ENCODE results near the gene IP6K2. TPM values are rescaled to one million over a fixed set of nuclear protein-coding genes. Genes with fewer than 3 reads are reported as not detected.

Gene IP6K2
- polyA plus RNA-seq, 2 of the 4 experiments (the other 2 are of a cell fraction) = 61.9 to 78.4 TPM

DNA sequence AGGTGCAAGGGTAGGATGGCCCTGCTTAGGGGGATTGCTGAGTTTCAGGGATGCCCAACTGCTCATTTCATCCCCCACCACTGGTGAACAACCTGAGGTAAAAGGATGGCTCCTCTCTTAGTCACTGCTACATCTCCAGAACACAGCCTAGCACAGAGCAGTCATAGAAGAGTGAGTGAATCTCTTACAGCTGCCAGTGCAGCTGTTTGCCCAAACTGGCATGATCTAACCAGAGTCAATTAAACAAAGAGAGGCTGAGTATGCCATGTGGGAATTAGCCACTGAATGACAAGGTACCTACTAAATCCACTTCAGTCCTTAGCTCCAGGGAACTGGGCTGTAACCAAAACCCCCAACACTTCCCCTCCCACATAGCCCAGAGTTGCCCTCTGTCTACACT is 24.5 kb downstream of the IP6K2 start (continued):
- no peak for TF ChIP-seq JUNB (IDR thresholded peaks at IDR 0.05)

- ATAC-seq (no peak), DNase-seq (ENCODE audit: low read depth in 1 of 2, low spot score in 1 of 2) (no peak), FAIRE-seq (no peak)
- ChIA-PET CTCF (interaction anchor here (2.7 kb wide), 1 partner anchor 49 kb away, joined by 6 read pairs; no protein-coding TSS in a partner anchor), POLR2A (no interaction called here)
- peaks cover 20% of the 10 kb centered on the region for H3K4me1 ChIP-seq
- H3K9me3 ChIP-seq = no peaks in the 10 kb centered on the region
- no peak overlapping the region for H3K4me2 ChIP-seq
- WGBS (ENCODE audit: missing lambda C conversion rate) = 89% methylated on average over 2 of the region's 2 CpGs
- no peak overlapping the region for H3K4me3 ChIP-seq
- H3K27ac ChIP-seq = no peak overlapping the region
- TF ChIP-seq, protein P1, sequence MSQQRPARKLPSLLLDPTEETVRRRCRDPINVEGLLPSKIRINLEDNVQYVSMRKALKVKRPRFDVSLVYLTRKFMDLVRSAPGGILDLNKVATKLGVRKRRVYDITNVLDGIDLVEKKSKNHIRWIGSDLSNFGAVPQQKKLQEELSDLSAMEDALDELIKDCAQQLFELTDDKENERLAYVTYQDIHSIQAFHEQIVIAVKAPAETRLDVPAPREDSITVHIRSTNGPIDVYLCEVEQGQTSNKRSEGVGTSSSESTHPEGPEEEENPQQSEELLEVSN (IDR thresholded peaks at IDR 0.05; ENCODE audit: borderline replicate concordance, low read depth) = no peak
- TF ChIP-seq MAZ (IDR thresholded peaks at IDR 0.05; ENCODE audit: borderline replicate concordance, low read depth, low read length) = no peak
- TF ChIP-seq HOXB13 (CRISPR knock-in tag; IDR thresholded peaks at IDR 0.05; ENCODE audit: low read depth) = no peak
- no peak for TF ChIP-seq MAX (IDR thresholded peaks at IDR 0.05)
- TF ChIP-seq ZFP36 (IDR thresholded peaks at IDR 0.05; ENCODE audit: borderline replicate concordance, partially characterized antibody) = no peak
- TF ChIP-seq EP300 (IDR thresholded peaks at IDR 0.05) = no peak
- TF ChIP-seq, protein P2, sequence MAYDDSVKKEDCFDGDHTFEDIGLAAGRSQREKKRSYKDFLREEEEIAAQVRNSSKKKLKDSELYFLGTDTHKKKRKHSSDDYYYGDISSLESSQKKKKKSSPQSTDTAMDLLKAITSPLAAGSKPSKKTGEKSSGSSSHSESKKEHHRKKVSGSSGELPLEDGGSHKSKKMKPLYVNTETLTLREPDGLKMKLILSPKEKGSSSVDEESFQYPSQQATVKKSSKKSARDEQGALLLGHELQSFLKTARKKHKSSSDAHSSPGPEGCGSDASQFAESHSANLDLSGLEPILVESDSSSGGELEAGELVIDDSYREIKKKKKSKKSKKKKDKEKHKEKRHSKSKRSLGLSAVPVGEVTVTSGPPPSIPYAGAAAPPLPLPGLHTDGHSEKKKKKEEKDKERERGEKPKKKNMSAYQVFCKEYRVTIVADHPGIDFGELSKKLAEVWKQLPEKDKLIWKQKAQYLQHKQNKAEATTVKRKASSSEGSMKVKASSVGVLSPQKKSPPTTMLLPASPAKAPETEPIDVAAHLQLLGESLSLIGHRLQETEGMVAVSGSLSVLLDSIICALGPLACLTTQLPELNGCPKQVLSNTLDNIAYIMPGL (CRISPR knock-in tag; IDR thresholded peaks at IDR 0.05; ENCODE audit: borderline replicate concordance) = no peak
- no peak for TF ChIP-seq TFCP2L1 (CRISPR knock-in tag; IDR thresholded peaks at IDR 0.05)
- TF ChIP-seq TP53 (CRISPR knock-in tag; IDR thresholded peaks at IDR 0.05) = no peak
- TF ChIP-seq CHD2 (IDR thresholded peaks at IDR 0.05; ENCODE audit: low read length, partially characterized antibody) = no peak
- TF ChIP-seq EHF (CRISPR knock-in tag; IDR thresholded peaks at IDR 0.05) = no peak
- TF ChIP-seq, protein P3, sequence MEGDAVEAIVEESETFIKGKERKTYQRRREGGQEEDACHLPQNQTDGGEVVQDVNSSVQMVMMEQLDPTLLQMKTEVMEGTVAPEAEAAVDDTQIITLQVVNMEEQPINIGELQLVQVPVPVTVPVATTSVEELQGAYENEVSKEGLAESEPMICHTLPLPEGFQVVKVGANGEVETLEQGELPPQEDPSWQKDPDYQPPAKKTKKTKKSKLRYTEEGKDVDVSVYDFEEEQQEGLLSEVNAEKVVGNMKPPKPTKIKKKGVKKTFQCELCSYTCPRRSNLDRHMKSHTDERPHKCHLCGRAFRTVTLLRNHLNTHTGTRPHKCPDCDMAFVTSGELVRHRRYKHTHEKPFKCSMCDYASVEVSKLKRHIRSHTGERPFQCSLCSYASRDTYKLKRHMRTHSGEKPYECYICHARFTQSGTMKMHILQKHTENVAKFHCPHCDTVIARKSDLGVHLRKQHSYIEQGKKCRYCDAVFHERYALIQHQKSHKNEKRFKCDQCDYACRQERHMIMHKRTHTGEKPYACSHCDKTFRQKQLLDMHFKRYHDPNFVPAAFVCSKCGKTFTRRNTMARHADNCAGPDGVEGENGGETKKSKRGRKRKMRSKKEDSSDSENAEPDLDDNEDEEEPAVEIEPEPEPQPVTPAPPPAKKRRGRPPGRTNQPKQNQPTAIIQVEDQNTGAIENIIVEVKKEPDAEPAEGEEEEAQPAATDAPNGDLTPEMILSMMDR (IDR thresholded peaks at IDR 0.05) = no peak
- TF ChIP-seq HDAC2 (IDR thresholded peaks at IDR 0.05) = no peak
- no peak for TF ChIP-seq HOXB5 (CRISPR knock-in tag; IDR thresholded peaks at IDR 0.05)
- TF ChIP-seq RAD21 (conservative IDR thresholded peaks at IDR 0.05 in 1 of 2, IDR thresholded peaks at IDR 0.05 in 1 of 2) = no peak
- TF ChIP-seq GATA3 (IDR thresholded peaks at IDR 0.05; ENCODE audit: borderline replicate concordance) = no peak
- no peak for TF ChIP-seq MYC (IDR thresholded peaks at IDR 0.05; ENCODE audit: borderline replicate concordance, low read length)
- TF ChIP-seq, protein P4, sequence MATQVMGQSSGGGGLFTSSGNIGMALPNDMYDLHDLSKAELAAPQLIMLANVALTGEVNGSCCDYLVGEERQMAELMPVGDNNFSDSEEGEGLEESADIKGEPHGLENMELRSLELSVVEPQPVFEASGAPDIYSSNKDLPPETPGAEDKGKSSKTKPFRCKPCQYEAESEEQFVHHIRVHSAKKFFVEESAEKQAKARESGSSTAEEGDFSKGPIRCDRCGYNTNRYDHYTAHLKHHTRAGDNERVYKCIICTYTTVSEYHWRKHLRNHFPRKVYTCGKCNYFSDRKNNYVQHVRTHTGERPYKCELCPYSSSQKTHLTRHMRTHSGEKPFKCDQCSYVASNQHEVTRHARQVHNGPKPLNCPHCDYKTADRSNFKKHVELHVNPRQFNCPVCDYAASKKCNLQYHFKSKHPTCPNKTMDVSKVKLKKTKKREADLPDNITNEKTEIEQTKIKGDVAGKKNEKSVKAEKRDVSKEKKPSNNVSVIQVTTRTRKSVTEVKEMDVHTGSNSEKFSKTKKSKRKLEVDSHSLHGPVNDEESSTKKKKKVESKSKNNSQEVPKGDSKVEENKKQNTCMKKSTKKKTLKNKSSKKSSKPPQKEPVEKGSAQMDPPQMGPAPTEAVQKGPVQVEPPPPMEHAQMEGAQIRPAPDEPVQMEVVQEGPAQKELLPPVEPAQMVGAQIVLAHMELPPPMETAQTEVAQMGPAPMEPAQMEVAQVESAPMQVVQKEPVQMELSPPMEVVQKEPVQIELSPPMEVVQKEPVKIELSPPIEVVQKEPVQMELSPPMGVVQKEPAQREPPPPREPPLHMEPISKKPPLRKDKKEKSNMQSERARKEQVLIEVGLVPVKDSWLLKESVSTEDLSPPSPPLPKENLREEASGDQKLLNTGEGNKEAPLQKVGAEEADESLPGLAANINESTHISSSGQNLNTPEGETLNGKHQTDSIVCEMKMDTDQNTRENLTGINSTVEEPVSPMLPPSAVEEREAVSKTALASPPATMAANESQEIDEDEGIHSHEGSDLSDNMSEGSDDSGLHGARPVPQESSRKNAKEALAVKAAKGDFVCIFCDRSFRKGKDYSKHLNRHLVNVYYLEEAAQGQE (IDR thresholded peaks at IDR 0.05) = no peak
- TF ChIP-seq NFE2L2 (conservative IDR thresholded peaks at IDR 0.05; ENCODE audit: low read length) = no peak
- TF ChIP-seq POLR2AphosphoS2 (conservative IDR thresholded peaks at IDR 0.05; ENCODE audit: low read length) = no peak
Observed at GRCh38 chr3:48690846-48691458, 26.1 kb downstream of the IP6K2 start.
